ENCODE measurements around the gene HIVEP3.

HIVEP3 gene

DNA sequence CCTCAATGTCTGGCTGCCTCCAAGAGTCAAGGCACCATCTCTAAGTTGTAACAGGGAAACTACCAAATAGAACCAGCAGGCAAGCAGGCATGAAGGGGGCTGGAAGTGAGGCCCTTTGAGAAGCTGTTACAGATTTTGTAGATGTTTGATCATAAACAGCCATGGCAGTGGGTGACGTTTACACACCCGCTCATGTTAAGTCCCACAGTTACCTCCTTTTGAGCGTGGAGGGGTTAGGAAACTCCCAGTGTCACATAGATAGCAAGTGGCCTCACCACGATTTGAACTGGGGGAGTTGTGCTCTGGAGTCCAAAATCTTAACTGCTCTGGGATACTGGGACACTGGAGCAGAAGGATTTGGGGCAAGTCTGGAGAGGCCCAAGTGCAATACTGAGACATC lies 192.4 kb downstream of the HIVEP3 start:
- FAIRE-seq = no peak

DNA sequence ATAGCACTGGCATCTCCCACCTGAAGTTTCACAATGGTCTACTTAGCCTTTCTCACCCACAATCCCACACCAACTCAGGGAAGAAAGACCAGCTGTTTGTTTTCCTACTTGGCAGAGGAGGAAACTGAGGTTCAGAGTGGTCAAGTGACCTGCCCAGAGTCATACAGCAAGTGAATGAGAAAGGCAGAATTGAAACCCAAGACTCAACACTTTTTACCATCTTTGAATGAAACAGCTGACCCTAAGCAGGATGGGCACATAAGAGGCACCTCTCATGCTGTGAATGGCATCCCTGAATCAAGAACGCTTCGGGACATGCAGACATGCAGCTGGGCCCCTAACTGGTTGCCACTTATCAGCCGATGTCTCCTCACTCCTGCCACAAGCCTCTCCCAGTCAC lies 193.8 kb downstream of the HIVEP3 start:
- FAIRE-seq = no peak

DNA sequence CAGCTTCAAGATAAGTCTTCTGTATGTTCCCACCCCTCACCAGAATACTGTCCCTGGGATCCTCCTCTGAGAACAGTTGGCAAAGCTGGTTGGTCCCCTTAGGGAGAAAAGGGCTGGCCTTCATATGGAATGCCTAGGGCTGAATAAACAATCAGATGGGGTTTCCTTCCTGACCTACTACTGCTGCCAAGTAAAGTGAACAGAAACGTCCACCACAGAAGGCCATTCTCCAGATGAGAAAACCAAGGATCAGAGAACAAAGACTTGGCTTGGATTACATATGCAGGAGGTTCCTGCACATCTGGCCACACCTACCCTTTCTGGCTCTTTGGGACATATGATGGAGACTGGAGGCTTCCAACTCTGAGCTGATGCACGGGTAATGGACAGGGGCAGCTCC lies 194.5 kb downstream of the HIVEP3 start:
- no peak for FAIRE-seq

DNA sequence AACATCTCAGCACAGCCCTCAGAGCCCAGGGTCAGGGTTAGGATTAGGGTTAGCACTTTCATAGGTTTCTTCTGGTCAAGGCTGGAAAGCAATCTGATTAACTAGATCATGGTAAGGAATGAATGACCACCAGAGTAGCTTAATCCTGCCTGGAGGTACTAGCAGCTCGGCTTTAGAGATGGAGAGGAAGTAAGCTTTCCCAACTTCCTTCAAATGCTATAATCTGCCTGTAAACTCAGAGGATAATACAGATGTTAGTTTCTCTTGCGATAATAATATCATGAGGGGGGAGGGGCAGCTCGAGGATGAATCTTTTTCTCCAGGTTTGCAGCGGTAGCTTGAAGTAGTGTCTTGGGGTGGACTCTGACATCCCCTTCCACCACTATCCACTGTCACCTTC lies 194.9 kb downstream of the HIVEP3 start:
- FAIRE-seq = no peak

DNA sequence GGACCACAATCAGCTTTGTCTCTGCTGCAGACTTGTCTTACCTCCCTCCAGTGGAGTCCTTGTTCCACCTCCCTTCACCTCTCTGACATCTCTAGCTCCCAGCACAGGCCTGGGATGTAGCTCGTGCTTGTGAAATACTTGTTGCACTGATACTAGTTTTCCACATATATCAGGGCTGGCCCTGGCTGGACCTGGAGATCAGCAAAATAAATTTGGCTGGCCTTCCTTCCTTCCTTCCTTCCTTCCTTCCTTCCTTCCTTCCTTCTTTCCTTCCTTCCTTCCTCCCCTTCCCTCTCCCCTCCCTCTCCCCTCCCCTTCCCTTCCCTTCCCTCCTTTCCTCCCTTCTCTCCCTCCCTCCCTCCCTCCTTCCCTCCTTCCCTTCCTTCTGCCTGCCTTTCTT lies 196.5 kb downstream of the HIVEP3 start:
- FAIRE-seq = no peak

DNA sequence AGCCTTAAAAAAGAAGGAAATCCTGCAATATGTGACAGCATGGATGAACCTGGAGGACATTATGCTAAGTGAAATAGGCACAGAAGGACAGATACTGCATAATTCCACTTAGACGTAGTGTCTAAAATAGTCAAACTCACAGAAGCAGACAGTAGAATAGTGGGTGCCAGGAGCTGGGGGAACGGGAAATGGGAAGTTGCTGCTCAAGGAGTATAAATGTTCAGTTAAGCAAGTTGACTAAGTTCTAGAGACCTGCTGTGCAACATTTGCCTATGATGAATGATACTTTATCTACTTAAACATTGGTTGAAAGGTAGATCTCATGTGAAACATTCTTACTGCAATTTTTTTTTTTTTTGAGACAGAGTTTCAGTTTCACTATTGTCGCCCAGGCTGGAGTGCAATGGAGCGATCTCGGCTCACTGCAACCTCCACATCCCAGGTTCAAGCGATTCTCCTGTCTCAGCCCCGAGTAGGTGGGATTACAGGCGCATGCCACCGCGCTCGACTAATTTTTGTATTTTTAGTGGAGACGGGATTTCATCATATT lies 197.8 kb downstream of the HIVEP3 start:
- no peak for FAIRE-seq

DNA sequence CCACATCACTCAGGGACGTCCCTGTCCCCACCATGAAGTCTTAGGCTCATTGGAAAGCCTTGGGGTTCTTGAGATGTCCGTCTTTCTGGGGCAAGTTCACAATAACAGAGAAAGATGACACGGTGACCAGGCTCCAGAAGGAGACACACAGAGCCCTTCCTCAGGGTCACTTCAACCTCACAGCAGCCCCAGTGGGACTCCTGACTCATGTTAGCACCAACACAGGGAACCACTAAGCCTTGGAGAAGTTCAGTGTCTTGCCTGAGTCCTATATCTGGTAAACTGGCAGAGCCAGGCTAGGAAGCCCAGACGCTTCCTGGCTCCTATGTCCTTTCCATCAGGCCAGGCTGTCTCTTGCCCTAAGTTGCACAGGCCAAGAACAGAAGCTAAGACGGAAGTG lies 199.1 kb downstream of the HIVEP3 start:
- no peak for FAIRE-seq

DNA sequence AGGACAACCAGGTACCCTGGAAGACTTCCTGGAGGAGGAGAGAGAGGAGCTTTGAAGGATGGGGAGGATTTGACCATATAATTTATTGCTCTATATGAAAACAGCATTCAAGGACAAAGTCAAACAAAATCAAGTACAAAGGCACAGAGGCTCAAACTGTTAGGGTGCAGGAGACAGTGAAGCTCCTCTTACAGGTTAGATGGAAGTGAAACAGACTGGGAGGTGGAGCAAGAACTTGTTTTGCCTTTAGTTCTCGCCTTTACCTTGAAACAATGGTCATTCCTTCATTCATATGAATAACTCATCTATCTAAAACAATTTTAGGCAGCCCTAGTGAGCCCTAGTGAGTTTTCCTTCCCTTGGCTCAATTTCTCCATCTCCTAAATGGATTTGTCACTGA lies 199.6 kb downstream of the HIVEP3 start:
- no peak for FAIRE-seq

DNA sequence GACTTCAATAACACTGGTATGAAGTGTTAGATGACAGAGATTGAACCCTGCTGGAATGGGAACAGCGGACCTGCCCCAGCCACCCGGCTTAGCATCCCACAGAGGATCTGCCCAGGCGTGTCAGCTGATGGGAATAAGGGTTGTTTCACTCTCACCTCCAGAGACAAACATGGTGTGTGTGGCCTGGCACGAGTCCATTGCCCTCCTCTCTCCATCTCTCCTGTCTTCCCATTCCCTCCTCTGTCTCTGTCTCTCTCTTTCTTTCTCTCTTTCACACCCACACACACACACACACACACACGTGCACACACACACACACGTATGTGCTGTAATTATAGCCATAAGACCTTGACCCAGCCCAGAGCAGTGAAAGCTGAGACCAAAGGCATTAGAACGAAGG lies 200.2 kb downstream of the HIVEP3 start:
- no peak for FAIRE-seq

DNA sequence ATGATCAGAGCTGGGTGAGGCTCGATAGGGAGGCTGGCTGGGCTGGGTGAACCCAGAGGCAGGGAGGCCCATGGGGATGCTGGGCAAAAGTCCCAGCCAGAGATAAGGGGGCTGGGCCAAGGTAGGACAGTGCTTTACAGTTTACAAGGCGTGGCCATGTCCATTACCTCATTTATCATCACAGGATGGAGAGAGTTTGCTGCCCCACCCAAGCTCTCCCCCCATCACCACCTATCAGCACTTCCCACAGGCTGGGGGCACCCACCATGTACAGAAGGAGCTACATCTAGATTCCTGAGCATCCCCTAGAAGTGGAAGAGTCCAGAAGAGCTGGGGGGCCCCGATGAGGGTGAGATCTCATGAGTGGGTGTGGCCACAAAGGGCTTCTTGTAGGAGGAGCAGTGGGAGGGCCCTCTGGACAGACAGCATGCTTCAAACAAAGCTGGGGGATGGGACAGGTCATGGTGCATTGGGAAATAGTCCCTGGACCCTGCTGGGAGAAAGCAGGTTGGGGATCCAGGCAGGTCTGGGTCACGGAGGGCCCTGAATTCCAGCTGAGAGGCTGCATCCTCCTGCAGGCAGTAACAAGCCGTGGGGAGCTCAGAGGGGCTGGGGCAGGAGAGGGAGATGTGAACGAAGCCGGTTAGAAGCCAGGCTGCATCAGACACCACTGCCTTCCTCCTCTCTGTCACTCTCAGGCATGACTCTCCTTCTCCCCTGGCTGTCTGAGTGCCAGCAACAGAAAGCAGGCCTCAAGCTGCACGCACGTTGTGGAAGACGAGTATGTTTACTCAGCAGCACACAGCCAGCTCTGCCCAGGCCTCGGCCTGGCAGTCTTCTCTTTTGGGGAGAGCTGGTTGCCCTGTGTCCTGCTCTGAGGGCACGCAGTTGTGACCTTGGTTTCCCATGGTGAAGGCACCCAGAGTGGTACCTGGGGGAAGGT lies 202.3 kb downstream of the HIVEP3 start:
- FAIRE-seq = no peak

DNA sequence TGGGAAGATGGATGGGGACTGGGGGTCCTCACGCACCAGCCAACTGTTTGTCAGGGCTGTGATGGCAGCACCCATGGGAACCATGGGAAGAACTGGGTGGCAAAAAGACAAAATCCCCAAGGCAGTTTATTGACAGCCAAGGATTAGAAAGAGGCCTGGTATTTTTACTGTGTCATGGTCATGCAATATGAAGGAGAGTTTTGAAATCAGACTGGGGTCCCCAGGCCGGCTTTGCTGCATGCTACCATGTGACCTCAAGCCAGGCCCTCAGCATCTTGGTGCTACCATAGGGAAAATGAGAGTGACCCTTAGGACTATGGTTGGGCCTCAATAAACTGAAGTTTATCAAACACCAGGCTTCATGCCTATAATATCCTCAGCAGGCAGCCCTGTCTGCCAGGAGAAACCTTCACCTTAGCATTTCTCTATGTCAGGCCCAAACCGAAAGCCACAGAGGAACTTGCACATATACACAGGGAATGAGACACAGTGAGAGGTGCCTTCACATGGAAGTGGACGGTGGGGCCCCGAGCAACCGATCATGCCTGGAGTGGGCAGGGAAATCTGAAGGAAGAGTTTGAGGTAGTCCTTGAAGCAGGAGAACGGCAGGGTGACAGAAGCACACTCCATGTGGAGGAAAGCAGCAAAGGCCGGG lies 203.2 kb downstream of the HIVEP3 start:
- FAIRE-seq = no peak

DNA sequence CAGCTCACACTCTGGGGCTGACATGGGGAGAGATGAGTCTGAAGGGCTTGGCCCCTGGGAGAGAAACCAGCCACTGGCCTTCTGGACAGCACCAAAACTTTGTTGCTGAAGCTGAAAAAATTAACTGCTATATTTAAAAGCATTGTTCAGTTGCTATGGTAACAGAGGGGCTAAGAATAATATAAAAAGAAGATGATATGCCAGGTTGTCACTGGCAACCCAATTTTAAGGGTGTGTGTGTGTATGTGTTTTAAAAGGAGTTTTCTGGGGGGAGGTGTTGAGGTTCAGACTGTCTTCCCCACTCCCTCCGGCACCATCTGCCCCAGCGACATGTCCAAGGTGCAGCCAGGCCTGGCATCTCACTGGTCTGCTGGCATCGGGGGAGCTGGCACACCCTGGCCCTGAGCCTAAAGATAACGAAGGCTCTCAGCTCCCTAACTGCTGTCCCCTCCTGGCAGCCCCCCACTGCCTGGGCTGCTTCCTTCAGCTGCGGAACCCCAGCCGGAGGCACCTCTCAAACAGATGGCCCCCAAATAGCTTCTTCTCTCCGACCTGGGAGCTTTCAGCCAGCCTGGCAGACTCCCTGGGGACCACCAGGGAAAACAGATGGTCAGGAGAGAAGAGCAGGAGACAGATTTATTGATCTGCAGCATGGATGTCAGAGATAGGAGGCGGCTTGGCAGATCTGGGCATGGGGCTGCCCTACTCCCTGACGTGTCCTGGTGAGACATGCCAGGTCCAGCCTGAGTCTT lies 203.9 kb downstream of the HIVEP3 start:
- FAIRE-seq = no peak

DNA sequence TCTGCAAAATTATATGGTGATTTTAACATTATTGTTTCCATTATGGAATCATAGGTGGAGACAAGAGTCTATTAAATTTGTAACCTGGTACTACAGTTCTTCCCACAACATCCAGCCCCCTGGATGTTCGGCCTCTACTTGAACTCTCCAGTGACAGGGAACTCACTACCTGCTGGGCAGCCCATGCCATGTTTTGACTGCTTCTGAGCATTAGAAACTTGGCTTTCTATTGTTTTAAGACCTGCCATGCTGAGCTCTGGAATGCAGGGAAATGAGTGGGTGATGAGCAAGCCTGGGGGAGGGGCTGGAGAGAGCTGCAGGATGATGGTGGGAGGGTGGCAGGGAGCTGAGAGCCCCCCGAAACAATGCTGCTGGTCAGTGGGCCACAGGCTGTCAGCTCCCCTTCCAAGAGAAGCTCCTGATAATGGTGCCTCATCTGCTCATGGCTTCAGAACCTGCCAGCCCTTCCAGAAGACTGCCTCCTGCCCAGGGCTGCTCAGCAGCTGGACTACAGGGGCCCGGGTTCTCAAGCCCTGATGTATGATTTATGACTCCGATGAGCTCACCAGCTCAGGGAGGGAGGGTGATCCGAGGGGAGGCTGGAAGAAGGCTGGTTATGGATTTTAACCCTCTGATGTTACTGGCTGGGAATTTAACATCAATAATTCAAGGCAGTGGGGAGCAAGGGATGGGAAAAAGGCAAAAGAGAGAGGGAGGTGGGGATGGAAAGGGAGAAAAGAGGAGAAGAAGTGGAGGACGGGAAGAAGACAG lies 205.0 kb downstream of the HIVEP3 start:
- FAIRE-seq = no peak

DNA sequence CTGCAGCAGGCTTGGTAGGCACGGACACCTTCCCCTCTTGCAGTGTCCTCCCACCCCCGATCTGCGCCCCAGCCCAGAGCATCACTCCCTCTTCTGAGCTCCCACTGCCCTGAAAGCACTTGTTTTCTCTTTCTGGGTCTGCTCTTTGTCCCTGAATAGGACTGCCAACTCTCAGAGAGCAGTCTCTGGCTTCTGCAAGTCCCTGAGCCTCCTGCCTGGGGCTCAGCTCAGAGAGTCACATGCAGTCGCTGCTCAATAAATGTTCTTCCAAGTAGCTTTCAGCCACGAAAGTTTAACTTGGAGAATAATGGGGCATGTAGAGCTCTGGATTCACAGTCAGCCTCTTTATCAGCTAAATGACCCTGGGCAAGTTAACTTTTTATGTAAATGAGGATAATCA lies 205.6 kb downstream of the HIVEP3 start:
- FAIRE-seq = no peak

DNA sequence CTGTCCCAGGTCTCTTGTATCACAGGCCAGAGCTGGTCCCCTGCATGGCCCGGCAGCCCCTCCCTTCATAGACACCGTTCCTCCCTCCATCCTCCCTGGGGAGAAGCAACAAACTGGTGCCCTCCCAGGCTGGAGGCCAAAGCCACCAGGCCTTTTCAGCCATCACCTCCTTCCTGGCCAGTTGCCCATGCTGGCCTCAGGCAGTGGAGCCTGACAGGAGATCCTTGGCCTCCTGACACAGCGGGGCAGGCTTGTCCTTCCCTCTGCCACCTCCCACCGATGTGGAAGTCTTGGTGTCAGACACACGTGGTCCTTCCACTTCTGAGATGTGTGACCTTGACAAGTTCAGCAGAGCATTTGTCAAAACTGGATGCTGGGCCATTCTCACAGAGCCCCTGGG lies 206.0 kb downstream of the HIVEP3 start:
- FAIRE-seq = no peak

DNA sequence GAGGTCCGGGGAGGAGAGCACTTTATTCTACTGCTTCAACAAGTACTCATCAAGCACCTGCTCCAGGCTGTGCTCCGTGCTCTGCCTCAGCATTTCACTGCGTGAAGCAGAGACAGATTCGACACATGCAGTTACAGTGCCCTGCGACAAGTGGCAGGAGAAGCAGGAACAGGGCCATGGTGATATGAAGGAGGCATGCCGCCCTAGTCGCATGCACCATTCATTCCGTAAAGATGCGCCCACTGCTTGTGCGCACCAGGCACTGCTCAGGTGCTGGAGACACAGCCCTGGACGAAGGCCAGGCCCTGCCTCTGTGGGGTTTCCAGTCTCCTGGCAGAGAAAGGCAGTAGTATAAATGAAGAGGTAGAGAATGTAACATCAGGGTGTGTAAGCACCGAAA lies 206.6 kb downstream of the HIVEP3 start:
- FAIRE-seq = no peak

DNA sequence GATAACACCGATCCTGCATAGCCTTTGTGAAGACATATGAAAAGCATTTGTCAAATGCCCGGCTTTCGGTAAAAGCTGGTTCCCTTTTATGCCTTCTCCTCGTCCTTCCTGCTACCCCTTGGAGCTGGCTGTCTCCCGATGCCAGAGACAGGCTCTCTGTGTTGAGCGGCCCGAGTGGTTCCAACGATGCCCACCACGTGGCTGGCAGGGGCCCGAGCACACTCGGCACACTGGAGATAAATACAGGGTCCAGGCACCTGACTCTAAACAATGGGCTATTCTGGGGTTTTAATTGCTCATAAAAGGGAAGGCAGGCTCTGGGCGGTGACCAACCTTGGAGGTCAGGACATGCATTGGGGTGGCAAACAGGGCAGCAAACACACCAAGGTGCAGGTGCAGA lies 207.1 kb downstream of the HIVEP3 start:
- no peak for FAIRE-seq

DNA sequence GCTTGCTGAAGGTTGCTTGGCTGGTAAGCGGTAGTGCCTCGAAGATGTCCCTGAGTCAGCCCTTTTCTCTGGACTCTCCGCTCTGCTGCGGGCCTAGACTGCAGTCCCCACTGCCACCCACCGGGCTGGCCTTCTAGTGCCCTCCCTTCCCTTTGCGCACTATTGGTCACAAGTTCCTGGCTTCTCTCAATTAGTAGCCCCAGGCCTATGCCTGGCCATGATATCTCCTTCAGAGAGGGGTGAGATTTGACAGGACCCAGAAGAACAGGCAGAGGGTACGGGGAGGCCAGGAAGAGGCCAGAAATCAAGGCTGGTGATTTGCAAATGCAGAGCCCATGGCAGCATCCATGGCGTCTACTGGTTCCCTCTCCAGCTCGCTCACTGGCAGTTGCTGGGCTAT lies 207.7 kb downstream of the HIVEP3 start:
- no peak for FAIRE-seq

DNA sequence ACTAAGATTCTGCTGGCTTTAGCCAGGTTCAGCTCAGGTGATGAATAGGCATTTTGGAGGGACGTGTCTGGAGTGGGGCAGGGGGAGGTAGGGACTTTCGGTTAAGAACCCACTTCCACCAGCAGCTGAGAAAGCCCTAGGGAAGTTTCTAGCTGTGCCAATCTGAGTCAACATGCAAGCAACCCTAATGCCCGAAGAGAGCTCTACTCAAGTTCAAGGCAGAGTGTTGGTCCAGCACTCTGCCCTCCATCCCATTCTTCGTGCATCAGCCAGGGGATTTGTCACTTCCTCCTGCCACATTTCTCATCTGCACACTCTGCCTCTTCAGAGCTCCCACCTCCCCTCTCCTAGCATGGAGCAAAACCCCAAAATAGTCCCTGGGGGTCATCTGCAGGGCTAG lies 208.8 kb downstream of the HIVEP3 start:
- no peak for FAIRE-seq

DNA sequence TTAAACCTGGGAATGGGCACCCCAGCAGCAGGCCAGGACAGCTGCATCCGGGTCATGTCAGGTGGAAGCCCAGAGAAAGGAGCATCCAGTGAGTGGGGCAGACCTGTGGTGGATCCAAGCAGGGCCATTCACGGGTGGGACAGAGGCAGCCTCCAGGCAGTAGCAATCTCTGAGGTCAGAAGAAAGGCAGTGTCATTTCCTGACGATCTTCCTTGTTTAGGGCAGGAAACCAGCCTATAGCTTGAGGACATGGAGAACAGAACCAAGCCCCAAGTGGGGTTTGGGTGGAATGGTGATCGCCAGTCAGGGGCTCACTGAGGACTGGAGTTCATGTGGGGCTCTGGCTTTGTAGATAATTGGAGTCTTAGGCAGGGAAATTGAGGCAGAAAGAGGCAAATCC lies 209.4 kb downstream of the HIVEP3 start:
- FAIRE-seq = no peak

DNA sequence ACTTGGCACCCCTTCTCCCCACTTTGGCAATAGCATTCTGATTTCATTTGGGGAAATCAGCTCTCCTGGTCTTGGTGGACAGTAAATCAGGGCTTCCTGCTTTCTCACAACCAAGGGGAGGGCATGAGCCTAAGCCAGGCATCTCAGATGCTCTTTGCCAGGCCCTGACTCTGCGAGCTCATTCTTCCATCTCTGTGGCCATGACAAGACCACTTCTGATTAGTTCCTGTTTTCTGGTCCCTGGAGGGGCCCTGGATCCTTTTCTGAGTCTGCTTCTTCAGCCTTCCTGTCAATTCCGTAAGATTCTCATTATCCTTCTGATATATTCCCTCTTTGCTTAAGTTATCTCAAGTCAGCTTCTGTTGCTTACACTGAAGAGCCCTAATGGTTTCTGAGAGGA lies 210.4 kb downstream of the HIVEP3 start:
- no peak for FAIRE-seq

DNA sequence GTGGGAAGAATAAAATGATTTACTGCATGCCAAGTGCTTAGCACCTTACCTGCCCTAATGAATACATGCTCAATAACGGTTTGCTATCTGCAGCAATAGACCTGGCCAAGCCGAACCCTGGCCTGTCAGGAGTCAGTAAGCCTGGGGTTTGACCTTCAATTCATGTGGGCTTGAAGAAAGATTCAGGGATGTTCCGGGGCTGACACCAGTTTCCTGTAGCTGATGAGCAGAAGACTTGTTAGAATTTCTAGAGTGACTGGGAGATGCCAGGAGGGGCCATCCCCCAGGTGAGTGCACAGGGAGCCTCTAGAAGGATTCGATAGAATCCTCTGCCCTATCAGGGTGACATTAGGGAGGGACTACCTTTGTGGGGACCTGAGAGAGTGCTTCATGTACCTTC lies 210.9 kb downstream of the HIVEP3 start:
- FAIRE-seq = no peak

DNA sequence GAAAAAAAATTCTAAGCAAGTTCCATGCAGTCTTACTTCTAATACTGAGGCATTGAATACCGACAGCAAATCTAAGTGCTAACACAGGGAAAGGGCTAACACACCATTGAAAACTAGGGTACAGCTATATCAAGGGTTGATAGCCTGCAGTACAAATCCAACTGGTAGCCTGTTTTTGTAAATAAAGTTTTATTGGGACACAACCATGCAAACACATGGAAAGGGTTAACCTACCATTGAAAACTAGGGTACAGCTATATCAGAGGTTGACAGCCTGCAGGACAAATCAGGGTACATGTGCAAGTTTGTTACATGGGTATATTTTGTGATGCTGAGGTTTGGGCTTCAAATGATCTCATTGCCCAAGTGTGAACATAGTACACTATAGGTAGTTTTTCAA lies 212.9 kb downstream of the HIVEP3 start:
- no peak for FAIRE-seq

Data from TTC549 (cell line).